Aorta (tissue), 5 donors: ENCODE results near the gene AGBL1. TPM values are rescaled to one million over a fixed set of nuclear protein-coding genes. Genes with fewer than 3 reads are reported as not detected.

Experiments
- ATAC-seq: fragments of 200-7000 bp; cut with Tn5 transposase; one replicate; pipeline ENCODE4 v1.9.1; 2022; ENCODE audit warnings: moderate library complexity; ENCODE audit not compliant: low FRiP score
- DNase-seq, 2 donors: peaks; one replicate each; pipeline ENCODE4 v3.0.0-alpha.2; 2020
- H3K27ac ChIP-seq, 2 donors: one replicate each; pipeline ENCODE4 v1.5.1; 2013; ENCODE audit warnings: low read length in 2 of 2, mild to moderate bottlenecking in 2 of 2, moderate library complexity in 2 of 2, control low read depth in 1 of 2, inconsistent platforms in 1 of 2, low read depth in 1 of 2
- H3K27me3 ChIP-seq, 2 donors: one replicate each; pipeline ENCODE4 v1.6.1; 2013; ENCODE audit warnings: control low read depth in 1 of 2, low read length in 1 of 2, mild to moderate bottlenecking in 1 of 2, moderate library complexity in 1 of 2; ENCODE audit not compliant: insufficient read depth in 2 of 2, control insufficient read depth in 1 of 2
- H3K36me3 ChIP-seq, 2 donors: one replicate each; pipeline ENCODE4 v1.6.1; 2013; ENCODE audit warnings: control low read depth in 1 of 2, low read length in 1 of 2, mild to moderate bottlenecking in 1 of 2; ENCODE audit not compliant: insufficient read depth in 2 of 2, control insufficient read depth in 1 of 2
- H3K4me1 ChIP-seq, 2 donors: one replicate each; pipeline ENCODE4 v1.6.1; 2013; ENCODE audit warnings: low read length in 2 of 2, control low read depth in 1 of 2, mild to moderate bottlenecking in 1 of 2, moderate library complexity in 1 of 2; ENCODE audit not compliant: insufficient read depth in 2 of 2, control insufficient read depth in 1 of 2
- H3K4me3 ChIP-seq, 2 donors: one replicate each; pipeline ENCODE4 v1.5.1; 2013; ENCODE audit warnings: low read length in 2 of 2, control low read depth in 1 of 2, mild to moderate bottlenecking in 1 of 2
- H3K9me3 ChIP-seq: one replicate; pipeline ENCODE4 v1.6.1; 2013; ENCODE audit warnings: mild to moderate bottlenecking, low read length; ENCODE audit not compliant: control insufficient read depth
- WGBS, 2 donors: extraction: QIAGEN DNeasy Blood & Tissue Kit; methylation state at CpG; one replicate each; pipeline ENCODE4 v1.1.7; 2013; 5-methylcytosine and 5-hydroxymethylcytosine counted together
- intact Hi-C, 2 donors: fragments of 100-400 bp; cut with DNase I; formaldehyde crosslinking; loops; one replicate each; pipeline versions ENCODE4 v1.14.2 to v1.15.0; 2022
- polyA plus RNA-seq, 2 donors: library from polyadenylated mRNA; stranded (reverse); fragments of 200-250 nt; gene quantifications; one replicate each; pipeline ENCODE4 v1.2.3, GENCODE V29; 2013
- total RNA-seq, 2 donors: library from RNA; stranded (reverse); fragmentation: NEBNext Ultra II Directional; extraction: Animal tissue kit (Norgen Biotek cat#: 25700); gene quantifications; one replicate each; pipeline ENCODE4 v1.2.1, GENCODE V29; 2021
- donor health status: healthy with polysubstance abuse.
- donor health status: Bipolar disorder and iron deficiency.
- donor health status: DM: no; HTN: no; CAD: no.
- donor health status: DM: no; HTN: no; CAD: no.
- donor health status: DM: yes; HTN: yes; CAD: no.

AGBL1 gene
- total and polyA plus RNA-seq, 4 donors = 0.21 TPM; not detected in 3

DNA sequence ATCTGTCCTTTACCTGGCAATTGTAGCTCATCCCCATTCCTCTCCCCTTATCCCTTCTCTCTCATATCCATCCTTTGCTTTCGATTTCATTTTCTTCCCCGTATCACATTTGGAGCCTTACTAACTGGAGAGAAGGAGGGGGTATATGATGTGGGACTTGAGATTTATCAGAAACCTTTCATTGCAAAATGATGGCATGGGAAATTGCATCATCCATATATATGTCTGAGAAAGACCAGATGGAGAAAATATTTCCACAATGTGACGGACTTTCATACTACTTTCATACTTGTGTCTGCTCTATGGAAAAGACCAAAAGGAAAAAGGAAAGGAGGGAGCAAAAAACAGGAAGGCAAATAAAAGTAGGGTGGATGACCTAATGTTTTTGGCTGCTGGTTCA, 675.2 kb downstream of the AGBL1 start:
- ATAC-seq (no peak), DNase-seq (no peak)
- Histone ChIP-seq H3K36me3 (no peaks in the 10 kb centered on the region), H3K9me3 (no peaks in the 10 kb centered on the region), H3K4me3 (no peak overlapping the region), H3K27ac (no peak overlapping the region), H3K27me3 (no peaks in the 10 kb centered on the region), H3K4me1 (no peaks in the 10 kb centered on the region)
- WGBS, 2 donors = 41 to 52% methylated on average over 3 of the region's 3 CpGs
- intact Hi-C loops = no loop called here

DNA sequence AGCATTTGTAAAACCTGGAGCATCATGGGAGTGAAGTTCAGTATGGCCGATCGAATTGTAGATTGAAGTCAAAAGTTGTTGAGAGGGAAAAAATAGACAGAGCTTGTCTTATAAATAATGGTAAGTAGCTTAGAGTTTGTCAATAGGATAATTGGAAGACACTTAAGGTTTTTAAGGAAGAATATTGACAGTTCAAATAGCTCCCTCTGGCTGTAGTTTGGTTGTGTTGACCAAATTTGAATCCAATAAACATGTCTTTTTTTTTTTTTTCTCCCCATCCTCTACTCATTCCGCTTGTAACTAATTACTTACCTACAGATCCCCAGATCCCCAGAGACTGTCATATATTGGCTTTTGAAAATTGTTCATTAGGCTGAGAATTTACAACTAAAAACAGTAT, 677.0 kb downstream of the AGBL1 start:
- no peak overlapping the region for H3K4me3 ChIP-seq
- intact Hi-C loops = no loop called here
- WGBS, 2 donors = 89 to 91% methylated on average over 3 of the region's 3 CpGs

DNA sequence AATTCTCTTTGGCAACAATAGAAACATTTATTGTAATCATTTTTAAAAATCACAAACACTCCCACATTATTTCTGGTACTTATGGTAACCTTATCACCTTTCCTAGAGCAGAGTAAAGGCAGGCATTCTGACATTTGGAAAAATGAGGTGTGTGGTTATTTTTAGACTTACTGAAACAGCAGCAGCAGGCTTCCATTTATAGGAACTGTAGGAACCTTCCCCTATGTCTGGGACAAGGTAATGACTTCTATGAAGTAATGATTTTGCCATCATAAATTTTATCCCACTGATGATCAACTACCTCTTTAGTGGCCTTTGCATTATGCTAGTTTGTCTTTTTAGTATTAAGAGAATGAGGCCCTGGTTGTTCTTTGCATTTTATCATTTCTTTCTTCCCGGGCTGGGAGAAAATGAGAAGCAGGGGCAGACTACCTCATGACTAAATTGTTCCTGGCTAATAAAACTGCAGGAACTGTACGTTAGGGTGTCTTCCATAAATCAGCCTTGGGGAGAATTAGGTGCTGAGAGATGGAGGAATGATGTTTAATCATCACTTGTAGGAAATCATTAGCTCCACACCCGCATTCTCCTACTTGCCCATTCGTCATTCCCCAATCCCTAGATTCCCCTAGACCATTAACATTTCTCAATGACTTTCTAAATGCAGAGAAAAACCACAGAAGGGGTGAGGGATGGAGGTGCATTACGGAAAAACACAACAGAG, 680.3 kb downstream of the AGBL1 start:
- Histone ChIP-seq H3K4me1 (no peaks in the 10 kb centered on the region), H3K27me3 (no peaks in the 10 kb centered on the region), H3K36me3 (no peaks in the 10 kb centered on the region), H3K27ac (no peak overlapping the region), H3K9me3 (no peaks in the 10 kb centered on the region), H3K4me3 (no peak overlapping the region)
- 16 to 32% methylated on average over 5 of the region's 5 CpGs for WGBS, 2 donors
- no peak for ATAC-seq
- intact Hi-C loops = no loop called here
- no peak for DNase-seq

More for the DNA sequence above, 677.0 kb downstream of the AGBL1 start:
- no peaks in the 10 kb centered on the region for H3K36me3 ChIP-seq
- no peaks in the 10 kb centered on the region for H3K27me3 ChIP-seq
- H3K9me3 ChIP-seq = no peaks in the 10 kb centered on the region
- H3K27ac ChIP-seq = no peak overlapping the region
- H3K4me1 ChIP-seq = no peaks in the 10 kb centered on the region
- DNase-seq (no peak), ATAC-seq (no peak)

DNA sequence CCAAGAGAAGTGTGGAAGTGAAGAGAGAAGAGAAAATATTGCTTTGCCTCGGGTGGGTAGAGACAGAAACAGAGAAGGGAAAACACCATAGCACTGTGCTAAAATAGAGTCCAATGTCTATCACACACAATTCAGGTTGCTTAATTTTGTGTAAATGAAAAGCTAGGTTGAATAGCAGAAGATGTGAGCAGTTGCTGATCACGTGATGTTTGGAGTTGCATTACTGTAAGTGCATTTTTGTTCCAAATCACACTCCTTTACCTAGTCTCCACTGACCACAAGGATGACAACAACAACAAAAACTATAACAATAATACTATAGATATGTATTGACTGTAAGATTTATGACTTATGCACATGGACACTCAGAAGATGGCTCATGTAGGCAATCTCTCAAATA, 683.2 kb downstream of the AGBL1 start:
- Histone ChIP-seq H3K9me3 (no peaks in the 10 kb centered on the region), H3K4me1 (no peaks in the 10 kb centered on the region), H3K27ac (no peak overlapping the region), H3K4me3 (no peak overlapping the region), H3K27me3 (no peaks in the 10 kb centered on the region), H3K36me3 (no peaks in the 10 kb centered on the region)
- ATAC-seq = no peak
- intact Hi-C loops = no loop called here
- 51 to 56% methylated on average over 2 of the region's 2 CpGs for WGBS, 2 donors
- no peak for DNase-seq

DNA sequence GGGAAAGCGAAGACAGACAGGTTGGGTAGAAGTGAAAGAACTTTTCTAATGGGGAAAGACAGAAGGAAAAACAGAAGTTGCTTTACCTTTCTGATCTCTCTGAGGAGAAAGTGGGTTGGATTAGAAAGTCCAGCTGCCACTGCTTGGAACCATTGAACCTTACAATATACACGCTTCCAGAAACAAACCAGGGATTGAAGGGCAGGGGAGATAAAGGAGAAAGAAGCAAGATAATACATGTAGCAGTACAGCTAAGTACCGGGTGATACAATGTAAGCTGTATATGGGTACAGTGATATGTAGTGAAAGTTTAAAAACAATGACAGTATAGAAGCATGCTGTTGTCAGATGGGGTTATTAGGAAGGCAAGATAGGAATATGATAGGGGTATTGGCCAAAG, 684.4 kb downstream of the AGBL1 start:
- no peaks in the 10 kb centered on the region for H3K9me3 ChIP-seq
- DNase-seq = no peak
- intact Hi-C loops = no loop called here
- no peaks in the 10 kb centered on the region for H3K27me3 ChIP-seq
- H3K4me1 ChIP-seq = no peaks in the 10 kb centered on the region
- WGBS, 2 donors = 61 to 84% methylated on average over 3 of the region's 3 CpGs
- H3K4me3 ChIP-seq = no peak overlapping the region
- H3K36me3 ChIP-seq = no peaks in the 10 kb centered on the region
- no peak for ATAC-seq
- H3K27ac ChIP-seq = no peak overlapping the region

DNA sequence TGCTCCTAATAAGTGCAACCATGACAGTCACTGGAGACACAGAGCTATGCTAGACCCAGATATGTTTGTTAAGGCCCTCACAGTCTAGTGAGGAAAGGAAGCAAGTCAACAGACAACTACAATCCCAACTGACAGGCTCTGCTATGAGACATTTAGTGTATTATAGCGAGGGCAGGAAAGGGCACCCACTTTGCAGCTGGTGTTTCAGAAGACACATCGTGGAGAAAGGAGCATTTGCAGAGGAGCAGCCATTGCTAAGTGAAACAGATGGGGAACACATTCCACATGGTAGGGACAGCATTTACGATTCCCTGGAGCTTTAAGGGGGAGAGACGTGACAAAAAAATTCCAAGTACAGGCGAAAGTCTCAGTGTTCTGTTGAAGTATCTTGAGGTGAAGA, 685.6 kb downstream of the AGBL1 start:
- no peak for DNase-seq
- Histone ChIP-seq H3K4me1 (no peaks in the 10 kb centered on the region), H3K36me3 (no peaks in the 10 kb centered on the region)

DNA sequence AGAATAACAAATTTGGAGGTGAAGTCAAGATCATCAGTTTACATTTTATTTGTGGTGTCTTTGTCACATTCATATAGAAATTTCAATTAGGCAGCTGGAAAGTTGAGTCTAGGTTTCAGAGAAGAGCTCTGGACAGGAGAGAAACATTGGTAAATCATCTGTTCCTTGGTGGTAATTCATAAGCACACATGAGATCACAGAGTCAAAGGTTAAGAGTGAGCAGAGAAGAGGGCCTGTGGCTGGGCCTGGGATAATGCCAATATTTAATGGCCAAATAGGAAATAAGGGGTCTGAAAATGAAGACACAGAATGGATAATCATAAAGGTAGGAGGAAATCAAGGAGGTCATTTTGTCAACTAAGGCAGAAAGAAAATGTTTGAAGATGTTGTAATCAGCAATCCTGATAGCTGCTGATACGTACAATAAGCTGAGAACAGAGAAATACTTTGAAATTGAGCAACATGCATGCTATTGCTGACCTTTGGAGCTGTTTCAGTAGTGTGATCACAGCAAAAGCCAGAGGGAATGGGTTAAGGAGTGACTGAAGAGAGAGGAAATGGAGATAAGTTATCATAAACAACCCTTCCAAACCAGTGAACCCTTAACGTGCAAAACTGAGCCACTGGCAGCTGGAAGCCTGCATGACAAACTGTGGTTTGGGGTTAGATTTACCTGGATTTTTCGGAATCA, 692.8 kb downstream of the AGBL1 start:
- Histone ChIP-seq H3K27ac (no peak overlapping the region), H3K9me3 (peaks cover 2% of the 10 kb centered on the region), H3K27me3 (no peaks in the 10 kb centered on the region), H3K4me1 (no peaks in the 10 kb centered on the region), H3K36me3 (no peaks in the 10 kb centered on the region), H3K4me3 (no peak overlapping the region)
- DNase-seq = no peak
- no peak for ATAC-seq
- WGBS, 2 donors = 49 to 50% methylated on average over 3 of the region's 3 CpGs
- intact Hi-C loops = no loop called here

More for the DNA sequence above, 685.6 kb downstream of the AGBL1 start:
- Histone ChIP-seq H3K9me3 (no peaks in the 10 kb centered on the region), H3K4me3 (no peak overlapping the region), H3K27me3 (no peaks in the 10 kb centered on the region), H3K27ac (no peak overlapping the region)
- ATAC-seq = no peak
- intact Hi-C loops = no loop called here
- WGBS, 2 donors = 21 to 42% methylated on average over 5 of the region's 5 CpGs

DNA sequence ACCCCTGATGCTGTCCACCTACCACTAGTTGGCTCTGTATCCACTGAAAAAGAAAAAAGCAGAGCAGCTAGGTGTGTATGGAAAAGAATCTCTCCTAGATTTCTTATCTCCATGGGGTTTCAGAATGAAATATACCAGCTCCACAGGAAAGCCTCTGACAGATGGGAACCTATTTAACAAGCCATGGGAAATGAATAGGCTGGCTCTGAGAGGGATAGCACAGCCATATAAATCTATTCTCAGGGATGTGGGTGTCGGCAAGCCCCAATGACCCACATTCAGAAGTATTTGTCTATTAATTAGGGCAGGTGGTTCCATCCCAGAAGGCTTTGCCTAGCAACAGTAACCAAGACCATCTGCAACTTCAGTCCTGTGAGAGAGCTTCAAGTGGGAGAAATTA, 694.1 kb downstream of the AGBL1 start:
- 37 to 61% methylated on average over 1 of the region's 1 CpG for WGBS, 2 donors

DNA sequence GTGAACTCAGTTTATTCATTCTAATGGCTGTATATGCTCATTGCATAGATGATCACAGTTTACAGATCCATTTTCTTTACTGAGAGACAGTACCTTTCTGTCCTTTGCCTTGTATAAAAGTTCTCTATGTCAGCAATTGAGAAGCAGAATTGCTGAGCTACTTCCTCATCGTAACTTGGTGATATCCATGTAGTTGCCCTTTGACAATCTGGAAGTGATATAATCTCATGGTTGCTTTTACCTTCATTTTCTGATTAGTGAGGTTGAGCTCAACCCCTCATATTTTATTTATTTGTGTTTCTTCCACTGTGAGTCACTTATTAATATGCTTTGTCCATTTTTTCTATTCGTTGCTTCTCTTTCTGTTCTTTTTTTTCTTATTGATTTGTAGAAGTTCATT, 696.5 kb downstream of the AGBL1 start:
- intact Hi-C loops = no loop called here
- no peaks in the 10 kb centered on the region for H3K9me3 ChIP-seq
- no peaks in the 10 kb centered on the region for H3K4me1 ChIP-seq
- no peak overlapping the region for H3K4me3 ChIP-seq
- 69 to 82% methylated on average over 2 of the region's 2 CpGs for WGBS, 2 donors
- H3K27me3 ChIP-seq = no peaks in the 10 kb centered on the region
- no peak for DNase-seq
- H3K36me3 ChIP-seq = no peaks in the 10 kb centered on the region
- H3K27ac ChIP-seq = no peak overlapping the region
- ATAC-seq = no peak

More for the DNA sequence above, 694.1 kb downstream of the AGBL1 start:
- intact Hi-C loops = no loop called here
- H3K36me3 ChIP-seq = no peaks in the 10 kb centered on the region
- no peak overlapping the region for H3K27ac ChIP-seq
- H3K27me3 ChIP-seq = no peaks in the 10 kb centered on the region
- H3K4me3 ChIP-seq = no peak overlapping the region
- no peak for ATAC-seq
- no peak for DNase-seq
- H3K9me3 ChIP-seq = peaks cover 2% of the 10 kb centered on the region
- no peaks in the 10 kb centered on the region for H3K4me1 ChIP-seq
